Sciatic nerve (tissue), 2 donors: ENCODE results near the gene TBCB. TPM values are rescaled to one million over a fixed set of nuclear protein-coding genes. Genes with fewer than 3 reads are reported as not detected.
"Not testable (repeated sequence)": the region's sequence is repeated elsewhere in the genome, so short reads cannot be mapped to it uniquely, and the experiment has no call there.

Experiments used
- ATAC-seq: fragments of 200-7000 bp; cut with Tn5 transposase; one replicate; pipeline ENCODE4 v1.9.1; 2020; ENCODE audit warnings: mild to moderate bottlenecking, moderate library complexity
- DNase-seq: peaks from one replicate; pipeline ENCODE4 v3.0.0-alpha.2; 2020; ENCODE audit warnings: low spot score
- intact Hi-C: fragments of 100-400 bp; cut with DNase I; formaldehyde crosslinking; loops from one replicate; pipeline ENCODE4 v1.14.2; 2022
- total RNA-seq: library from RNA; stranded (reverse); fragmentation: NEBNext Ultra II Directional; extraction: Animal tissue kit (Norgen Biotek cat#: 25700); gene quantifications from one replicate; pipeline ENCODE4 v1.2.1, GENCODE V29; 2021
- donor health status: DM: no; HTN: no; CAD: no.
- donor health status: DM: no; HTN: no; CAD: no.

Gene TBCB
- total RNA-seq: 173 TPM

GRCh38 chr19:36115453-36116343 is at the start of gene TBCB:
TBCB (plus strand) TSS chr19:36115468; CDS start chr19:36115561, 93 bp downstream.
- DNase-seq (peak; percentile 92), ATAC-seq (peak; percentile 42)
- intact Hi-C loops: loop anchor here (10.0 kb wide), 1 partner anchor 51 kb away; no protein-coding TSS in a partner anchor

- ATAC-seq (no peak), DNase-seq (no peak)
- intact Hi-C loops: loop anchor here (10.0 kb wide), 1 partner anchor 47 kb away; the partner anchor contains the start of genes OVOL3, POLR2I and TBCB
These were observed 47.6 kb upstream of the TBCB start for GRCh38 chr19:36067681-36068080.

GRCh38 chr19:36068810-36069499 is 46.3 kb upstream of the TBCB start:
- DNase-seq, ATAC-seq: not testable (repeated sequence)
- intact Hi-C loops: loop anchor here (10.0 kb wide), 1 partner anchor 46 kb away; the partner anchor contains the start of genes OVOL3, POLR2I and TBCB

- ATAC-seq: no peak
- intact Hi-C loops: no loop called here
- DNase-seq: no peak
These were observed 43.2 kb upstream of the TBCB start for GRCh38 chr19:36072081-36072480.

GRCh38 chr19:36073121-36073876 is 42.0 kb upstream of the TBCB start:
- no peak for ATAC-seq
- intact Hi-C loops: no loop called here
- DNase-seq: no peak

- ATAC-seq (no peak), DNase-seq (no peak)
- intact Hi-C loops: no loop called here
These were observed 35.8 kb upstream of the TBCB start for GRCh38 chr19:36079389-36079945.

GRCh38 chr19:36081385-36081784 is 33.9 kb upstream of the TBCB start:
- intact Hi-C loops: loop anchor here (5.0 kb wide), 1 partner anchor 1006 kb away; no protein-coding TSS in a partner anchor
- ATAC-seq: peak; percentile 79
- no peak for DNase-seq

GRCh38 chr19:36081894-36082293 is 33.4 kb upstream of the TBCB start:
- ATAC-seq: peak; percentile 61
- intact Hi-C loops: loop anchor here (5.0 kb wide), 1 partner anchor 1005 kb away; no protein-coding TSS in a partner anchor

GRCh38 chr19:36082916-36083315 is 32.4 kb upstream of the TBCB start:
- intact Hi-C loops: loop anchor here (5.0 kb wide), 1 partner anchor 1004 kb away; no protein-coding TSS in a partner anchor
- DNase-seq (no peak), ATAC-seq (no peak)

More at GRCh38 chr19:36081894-36082293, 33.4 kb upstream of the TBCB start:
- no peak for DNase-seq

GRCh38 chr19:36084231-36085009 is 30.8 kb upstream of the TBCB start:
- DNase-seq: no peak
- no peak for ATAC-seq
- intact Hi-C loops: loop anchor here (5.0 kb wide), 1 partner anchor 1003 kb away; no protein-coding TSS in a partner anchor

GRCh38 chr19:36086326-36086725 is 28.9 kb upstream of the TBCB start:
- no peak for DNase-seq
- intact Hi-C loops: no loop called here
- ATAC-seq: no peak

- ATAC-seq (no peak), DNase-seq (no peak)
- intact Hi-C loops: no loop called here
These were observed 25.4 kb upstream of the TBCB start for GRCh38 chr19:36089847-36090246.

- intact Hi-C loops: no loop called here
- DNase-seq: no peak
- ATAC-seq: no peak
These were observed 24.2 kb upstream of the TBCB start for GRCh38 chr19:36090910-36091695.

GRCh38 chr19:36092566-36092965 is 22.7 kb upstream of the TBCB start:
- no peak for ATAC-seq
- intact Hi-C loops: no loop called here
- no peak for DNase-seq

GRCh38 chr19:36093146-36093662 is 22.1 kb upstream of the TBCB start:
- no peak for DNase-seq
- ATAC-seq: no peak
- intact Hi-C loops: no loop called here

GRCh38 chr19:36093687-36094086 is 21.6 kb upstream of the TBCB start:
- intact Hi-C loops: no loop called here
- DNase-seq (no peak), ATAC-seq (no peak)

GRCh38 chr19:36097036-36097435 is 18.2 kb upstream of the TBCB start:
- ATAC-seq: peak; percentile 77
- no peak for DNase-seq
- intact Hi-C loops: no loop called here
